Fibroblast of skin of right biceps (primary cell): ENCODE measurements around the gene PHLDB3.

ENCODE experiments used
- DNase-seq: peaks from one replicate; pipeline ENCODE4 v3.0.0-alpha.2; 2013

Gene PHLDB3

GRCh38 chr19:43496960-43497359 is 7.6 kb downstream of the PHLDB3 start:
- no peak for DNase-seq

- no peak for DNase-seq
Measured at GRCh38 chr19:43495082-43495481, 9.5 kb downstream of the PHLDB3 start.

GRCh38 chr19:43490759-43491158 is 13.8 kb downstream of the PHLDB3 start:
- no peak for DNase-seq

GRCh38 chr19:43489979-43490599 is 14.5 kb downstream of the PHLDB3 start:
- DNase-seq: no peak

GRCh38 chr19:43489310-43489709 is 15.2 kb downstream of the PHLDB3 start:
- DNase-seq: no peak

- DNase-seq: no peak
Measured at GRCh38 chr19:43488179-43488578, 16.4 kb downstream of the PHLDB3 start.

GRCh38 chr19:43486412-43486811 is 18.1 kb downstream of the PHLDB3 start:
- DNase-seq: no peak

GRCh38 chr19:43485951-43486350 is 18.6 kb downstream of the PHLDB3 start:
- no peak for DNase-seq

GRCh38 chr19:43483281-43483680 is 21.3 kb downstream of the PHLDB3 start:
- DNase-seq: no peak

GRCh38 chr19:43482193-43482592 is 22.4 kb downstream of the PHLDB3 start:
- no peak for DNase-seq

- DNase-seq: no peak
Measured at GRCh38 chr19:43481701-43482100, 22.8 kb downstream of the PHLDB3 start.

GRCh38 chr19:43480574-43480973 is 24.0 kb downstream of the PHLDB3 start:
- no peak for DNase-seq

- DNase-seq: no peak
Measured at GRCh38 chr19:43479961-43480561, 24.5 kb downstream of the PHLDB3 start.

GRCh38 chr19:43479226-43479625 is 25.3 kb downstream of the PHLDB3 start:
- no peak for DNase-seq

GRCh38 chr19:43478323-43478722 is 26.2 kb downstream of the PHLDB3 start:
- no peak for DNase-seq

GRCh38 chr19:43476606-43477005 is 27.9 kb downstream of the PHLDB3 start:
- DNase-seq: peak; percentile 88

- peak; percentile 90 for DNase-seq
Measured at GRCh38 chr19:43474986-43475705, 29.4 kb downstream of the PHLDB3 start.

- DNase-seq: no peak
Measured at GRCh38 chr19:43474487-43474886, 30.1 kb downstream of the PHLDB3 start.

- no peak for DNase-seq
Measured at GRCh38 chr19:43471091-43471490, 33.5 kb downstream of the PHLDB3 start.

- peak; percentile 55 for DNase-seq
Measured at GRCh38 chr19:43470288-43470687, 34.3 kb downstream of the PHLDB3 start.

- no peak for DNase-seq
Measured at GRCh38 chr19:43469160-43469480, 35.4 kb downstream of the PHLDB3 start.

- DNase-seq: no peak
Measured at GRCh38 chr19:43468354-43469159, 36.0 kb downstream of the PHLDB3 start.

GRCh38 chr19:43467730-43468129 is 36.8 kb downstream of the PHLDB3 start:
- no peak for DNase-seq

GRCh38 chr19:43467276-43467675 is 37.3 kb downstream of the PHLDB3 start:
- DNase-seq: no peak
